Measurements from ENCODE around the gene RASGEF1B.

RASGEF1B gene

DNA sequence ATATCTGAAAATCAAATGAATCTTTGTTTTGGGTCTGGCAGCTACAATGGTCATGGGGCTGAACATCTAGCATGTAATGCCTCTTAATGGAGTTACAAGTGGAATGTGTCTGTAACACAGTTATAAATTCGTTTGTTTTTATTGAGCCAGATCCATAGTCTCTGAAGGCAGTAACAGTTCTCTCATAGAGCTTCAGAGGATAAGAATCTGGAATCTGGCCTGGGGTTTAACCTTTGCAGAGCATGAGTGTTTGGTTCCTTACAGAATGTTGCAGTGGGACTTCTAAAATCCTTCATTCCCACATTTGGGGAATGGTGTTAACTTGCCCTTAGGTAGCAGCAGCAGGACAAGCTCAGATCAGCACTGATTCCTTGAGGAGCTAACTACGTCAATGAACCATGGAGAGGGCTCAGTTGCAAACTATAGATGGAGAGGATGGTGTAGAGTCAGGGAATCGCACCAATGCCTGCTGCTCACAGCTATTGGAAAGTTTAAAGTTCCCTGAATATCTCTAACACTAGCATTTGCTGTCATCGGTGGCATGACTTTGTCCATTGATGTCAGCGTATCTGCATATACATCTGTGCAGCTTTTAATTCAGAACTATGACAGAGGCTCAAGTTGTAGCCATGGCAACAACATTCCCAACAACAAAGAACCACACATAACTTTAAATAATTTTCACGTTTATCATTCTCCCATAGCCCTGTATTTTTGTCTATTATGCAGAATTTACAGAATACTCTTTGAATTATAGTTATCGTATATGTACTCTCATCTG lies 72.2 kb downstream of the RASGEF1B start:
- DNase-seq (ENCODE audit: low spot score): no peak
- no peak for FAIRE-seq

DNA sequence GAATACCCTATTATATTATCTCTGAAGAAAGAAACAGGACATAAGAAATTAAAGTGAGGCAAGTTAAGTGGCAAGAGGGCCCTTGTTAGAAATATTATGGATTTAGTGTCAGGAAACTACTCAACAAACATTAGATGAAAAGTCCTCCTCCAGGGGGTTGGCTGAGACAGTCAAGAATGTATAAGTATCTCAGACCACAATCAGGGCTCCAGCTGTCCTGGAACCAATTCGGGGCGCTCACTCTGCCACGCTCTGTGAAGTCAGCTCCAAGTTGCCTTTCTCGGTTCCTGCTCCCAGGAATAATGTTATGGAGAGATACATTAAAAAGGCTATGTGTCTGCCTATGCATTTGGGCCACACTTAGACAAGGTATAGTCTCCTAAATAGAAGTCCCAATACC lies 73.3 kb downstream of the RASGEF1B start:
- DNase-seq (ENCODE audit: low spot score) (no peak), FAIRE-seq (no peak)

DNA sequence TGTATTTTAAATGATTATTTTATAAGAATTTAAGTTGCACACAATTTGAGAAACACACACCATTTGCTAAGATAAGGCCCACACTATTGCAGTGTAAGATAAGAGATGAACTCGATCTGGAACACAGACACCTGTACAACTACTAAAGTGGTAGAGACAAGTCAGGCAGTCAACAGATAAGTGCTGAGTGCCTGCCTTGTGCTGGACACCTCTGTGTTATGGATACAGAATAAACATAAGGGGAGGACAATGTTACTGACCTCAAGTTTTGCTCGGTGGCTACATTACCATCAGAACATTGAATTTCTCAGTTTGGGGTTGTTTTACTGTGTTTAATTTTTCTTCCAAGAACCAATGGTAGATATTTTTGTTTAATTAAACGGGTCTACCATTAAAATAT lies 74.1 kb downstream of the RASGEF1B start:
- no peak for FAIRE-seq
- no peak for DNase-seq (ENCODE audit: low spot score)

DNA sequence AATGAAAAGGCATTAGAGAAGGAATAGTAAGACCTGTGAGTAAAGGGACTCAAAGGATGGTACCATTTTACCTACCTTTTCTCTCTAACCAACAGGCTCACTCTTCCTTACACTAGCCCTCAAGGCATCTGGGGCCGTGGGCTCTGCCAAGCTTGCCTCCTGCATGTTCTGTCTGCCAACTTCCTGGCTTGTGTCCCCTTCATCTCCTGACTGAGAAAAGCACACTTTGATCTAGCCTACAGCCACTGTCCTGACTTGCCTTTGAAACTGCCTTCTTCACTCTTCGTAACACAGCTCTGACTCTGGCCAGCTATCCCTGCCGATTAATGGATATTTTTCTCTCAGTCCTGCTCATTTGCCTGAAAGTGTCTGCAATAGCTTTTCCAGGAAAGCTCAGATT lies 76.5 kb downstream of the RASGEF1B start:
- FAIRE-seq (no peak), DNase-seq (ENCODE audit: low spot score) (no peak)

DNA sequence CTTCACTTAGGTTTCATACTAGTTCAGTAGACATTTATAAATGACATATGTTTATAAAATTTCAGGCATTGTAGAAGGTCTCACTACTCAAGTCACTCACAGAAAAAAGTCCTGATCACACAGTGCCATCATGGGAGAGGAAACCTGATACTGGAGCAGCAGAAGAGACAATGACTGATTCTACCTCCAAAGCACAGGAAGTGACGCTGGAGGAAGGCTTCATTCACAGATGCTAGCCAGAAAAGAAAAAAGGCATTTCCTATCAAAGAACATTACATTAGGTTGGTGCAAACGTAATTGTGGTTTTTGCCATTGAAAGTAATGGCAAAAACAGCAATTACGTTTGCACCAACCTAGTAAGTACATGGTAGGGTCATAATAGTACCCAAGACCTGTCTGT lies 79.5 kb downstream of the RASGEF1B start:
- FAIRE-seq: no peak
- DNase-seq (ENCODE audit: low spot score): no peak

DNA sequence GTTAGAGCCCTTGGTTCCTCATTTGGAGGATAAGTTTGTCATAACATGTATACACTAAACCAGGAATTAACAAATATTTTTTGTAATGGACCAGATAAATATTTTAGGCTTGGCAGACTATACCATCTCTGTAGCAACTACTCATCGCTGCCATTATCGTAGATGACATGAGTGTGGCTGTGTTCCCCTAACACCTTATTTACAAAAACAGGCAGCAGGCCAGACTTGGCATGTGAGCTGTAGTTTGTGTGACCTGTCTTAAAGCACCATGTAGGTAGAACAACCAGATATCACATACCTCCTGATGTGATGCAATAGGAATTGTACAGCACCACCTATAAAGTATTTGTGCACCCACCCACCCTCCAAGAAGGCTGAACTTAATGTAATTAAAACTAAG lies 82.0 kb downstream of the RASGEF1B start:
- FAIRE-seq: no peak

DNA sequence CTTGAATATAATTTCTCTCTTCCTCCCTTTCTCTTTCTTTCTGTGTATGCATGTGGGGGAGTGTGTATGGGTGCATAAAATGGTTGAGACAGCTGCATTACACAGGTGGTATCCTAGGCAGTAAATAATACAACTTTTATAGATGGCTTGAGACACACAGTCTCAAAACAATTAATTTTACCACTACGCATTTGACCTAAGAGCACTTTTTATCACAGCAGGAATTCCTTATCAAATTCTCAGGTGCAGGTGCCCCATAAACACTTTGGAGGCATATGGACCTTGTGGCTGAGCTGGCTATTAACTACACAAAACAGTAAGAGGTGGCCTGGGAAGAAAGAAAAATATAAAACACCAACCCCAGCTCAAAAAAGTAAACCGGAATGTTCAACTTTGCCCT lies 91.3 kb downstream of the RASGEF1B start:
- DNase-seq (ENCODE audit: low spot score) (no peak), FAIRE-seq (no peak)

More for the DNA sequence above, 82.0 kb downstream of the RASGEF1B start:
- no peak for DNase-seq (ENCODE audit: low spot score)

DNA sequence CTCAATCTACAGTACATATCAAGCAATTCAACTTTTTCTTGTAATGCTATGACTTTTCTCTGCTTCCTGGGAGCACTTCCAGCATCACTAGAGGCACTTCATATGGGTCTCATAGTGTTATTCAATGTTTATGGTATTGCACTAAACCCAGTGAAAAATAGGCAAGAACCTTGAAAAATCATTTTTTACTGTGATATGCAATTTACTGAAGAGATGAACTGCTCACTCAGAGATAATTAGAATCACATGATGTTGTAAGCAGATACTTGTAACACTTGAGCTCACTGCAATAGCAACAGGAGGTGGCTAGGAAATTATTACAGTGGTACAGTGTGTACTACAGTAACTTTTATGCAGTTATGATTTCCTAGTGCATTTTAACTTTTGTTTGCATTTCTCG lies 93.3 kb downstream of the RASGEF1B start:
- DNase-seq (ENCODE audit: low spot score) (no peak), FAIRE-seq (no peak)

GRCh38 chr4:81377191-81377590 lies 94.5 kb downstream of the RASGEF1B start:
- no peak for FAIRE-seq

GRCh38 chr4:81376720-81377119 lies 95.0 kb downstream of the RASGEF1B start:
- DNase-seq (ENCODE audit: low spot score): no peak
- no peak for FAIRE-seq

More at GRCh38 chr4:81377191-81377590, 94.5 kb downstream of the RASGEF1B start:
- no peak for DNase-seq (ENCODE audit: low spot score)
